HG02588 (cell line): ENCODE results near the gene ALX1.
A peak's percentile ranks its signal among the peaks of the same experiment; 100 is the strongest.

Experiments used
- ATAC-seq: cut with Tn5 transposase; IDR thresholded peaks from one replicate; pipeline ENCODE4 v1.9.1; 2021; ENCODE audit warnings: mild to moderate bottlenecking, moderate library complexity; ENCODE audit not compliant: unreplicated experiment

Gene ALX1

GRCh38 chr12:85280165-85280983 is at the start of gene ALX1:
Gene ALX1 (plus strand): TSS chr12:85280220. CDS start chr12:85280262, 42 bp downstream.
- peak; percentile 59 for ATAC-seq

DNA sequence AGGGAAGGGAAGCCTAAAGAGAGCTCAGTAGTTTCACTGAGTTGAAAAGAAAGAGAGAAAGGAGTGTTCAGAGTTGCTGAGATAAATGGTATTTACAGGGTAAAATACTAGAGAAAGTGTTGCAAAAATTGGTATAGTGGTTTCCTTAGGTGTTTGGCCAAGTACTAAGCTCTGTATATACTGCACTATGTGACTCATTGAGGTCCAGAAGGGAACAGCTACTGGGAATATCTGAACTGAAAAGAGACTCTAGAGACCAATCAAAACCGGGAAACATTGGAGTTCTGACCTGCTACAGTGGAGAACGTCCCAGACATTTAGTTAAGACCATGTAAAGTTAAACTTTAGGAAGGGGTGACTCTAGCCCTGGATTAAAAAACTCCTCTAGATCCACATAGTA is 42.7 kb upstream of the ALX1 start:
- ATAC-seq, result no peak

- no peak for ATAC-seq
Observed at GRCh38 chr12:85244561-85244960, 35.5 kb upstream of the ALX1 start.

DNA sequence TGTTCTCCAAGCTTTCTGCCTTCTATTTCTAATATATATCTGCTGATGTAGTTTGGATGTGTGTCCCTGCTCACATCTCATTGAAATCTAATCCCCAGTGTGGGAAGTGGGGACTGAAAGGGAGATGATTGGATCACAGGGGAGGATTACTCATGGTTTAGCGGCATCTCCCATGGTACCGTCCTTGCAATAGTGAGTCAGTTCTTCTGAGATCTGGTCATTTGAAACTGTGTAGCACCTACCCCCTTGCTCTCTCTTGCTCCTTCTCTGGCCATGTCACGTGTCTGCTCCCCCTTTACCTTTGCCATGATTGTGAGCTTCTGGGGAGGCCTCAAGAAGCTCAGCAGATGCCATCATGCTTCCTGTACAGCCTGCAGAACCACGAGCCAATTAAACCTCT is 26.2 kb upstream of the ALX1 start:
- ATAC-seq, result no peak

DNA sequence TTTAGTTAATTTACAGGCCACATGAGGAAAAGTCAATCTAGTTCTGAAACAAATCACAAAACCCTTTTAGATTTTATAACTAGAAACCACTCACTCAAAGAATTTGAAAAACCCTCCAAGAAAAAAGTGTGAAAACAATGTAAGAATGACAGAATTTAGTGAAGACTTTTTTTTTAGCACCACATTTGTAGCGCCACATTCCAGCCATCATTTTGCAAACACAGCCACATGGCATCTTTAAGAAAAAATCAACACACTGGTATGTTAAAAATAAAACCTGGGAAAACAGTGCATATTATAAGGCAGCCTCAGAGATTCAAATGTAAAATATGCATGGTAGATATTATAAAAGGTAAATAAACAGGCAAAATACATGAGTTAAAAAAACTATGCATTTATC is 22.3 kb upstream of the ALX1 start:
- ATAC-seq, result no peak

DNA sequence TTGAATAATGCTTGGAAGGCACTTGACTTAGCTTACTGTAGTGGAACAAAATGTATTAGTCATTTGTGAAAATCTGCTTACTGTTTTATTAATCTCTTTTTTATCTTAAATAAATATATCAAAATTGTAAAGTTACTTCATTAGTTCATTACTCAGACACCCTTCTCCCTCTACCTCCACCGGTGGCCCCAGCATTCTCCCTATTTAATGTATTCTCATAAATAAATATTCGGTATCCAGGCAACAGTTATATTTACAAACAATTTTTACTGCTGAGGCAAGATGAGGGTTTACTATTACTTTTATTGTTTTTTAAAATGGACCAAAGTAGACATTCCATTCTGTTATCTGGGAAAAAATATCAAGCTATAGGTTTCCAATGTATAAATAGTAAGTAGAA is 19.6 kb upstream of the ALX1 start:
- ATAC-seq, result no peak

DNA sequence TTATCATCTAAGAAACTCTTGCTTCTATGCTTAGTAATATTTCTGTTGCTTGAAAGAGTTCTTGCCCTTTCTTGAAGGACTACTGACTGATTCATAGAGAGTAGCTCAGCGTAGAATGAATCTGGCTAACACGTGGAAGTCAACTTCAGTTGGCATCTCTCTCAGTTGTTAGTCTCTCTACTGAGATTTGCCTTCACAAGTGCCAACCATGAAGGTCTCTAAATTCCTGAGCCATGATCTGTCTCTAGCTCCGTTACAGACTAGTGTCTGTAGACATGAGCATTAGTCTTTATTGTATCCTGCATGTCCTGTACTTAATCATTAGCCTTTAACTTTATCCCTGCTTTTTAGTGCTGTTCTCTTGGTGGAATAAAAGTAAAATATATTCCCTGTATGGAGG is 19.1 kb upstream of the ALX1 start:
- ATAC-seq, result no peak

- ATAC-seq, result no peak
Observed at GRCh38 chr12:85266356-85266755, 13.7 kb upstream of the ALX1 start.

GRCh38 chr12:85273381-85274314 is 6.4 kb upstream of the ALX1 start:
- peak; percentile 77 for ATAC-seq

GRCh38 chr12:85274315-85274651 is 5.7 kb upstream of the ALX1 start:
- ATAC-seq, result no peak

DNA sequence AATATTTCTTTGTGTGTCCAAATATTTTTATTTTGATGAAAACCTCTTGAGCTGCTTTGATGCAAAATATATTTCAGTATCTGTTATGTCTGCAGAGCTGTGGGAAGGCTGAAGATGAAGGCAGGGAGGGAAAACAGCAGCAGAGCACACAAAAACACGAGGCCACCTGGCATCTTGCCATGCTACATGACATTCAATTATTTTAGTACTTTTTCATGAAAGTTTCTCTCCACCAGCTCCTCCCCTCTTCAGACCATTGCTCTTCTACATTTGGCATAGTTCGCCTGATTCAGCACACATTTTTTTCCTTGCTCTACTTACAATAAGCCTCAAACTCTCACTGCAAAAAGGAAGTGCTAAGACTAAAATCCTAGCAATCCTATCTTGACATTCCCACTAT is 4.6 kb upstream of the ALX1 start:
- ATAC-seq, result no peak

DNA sequence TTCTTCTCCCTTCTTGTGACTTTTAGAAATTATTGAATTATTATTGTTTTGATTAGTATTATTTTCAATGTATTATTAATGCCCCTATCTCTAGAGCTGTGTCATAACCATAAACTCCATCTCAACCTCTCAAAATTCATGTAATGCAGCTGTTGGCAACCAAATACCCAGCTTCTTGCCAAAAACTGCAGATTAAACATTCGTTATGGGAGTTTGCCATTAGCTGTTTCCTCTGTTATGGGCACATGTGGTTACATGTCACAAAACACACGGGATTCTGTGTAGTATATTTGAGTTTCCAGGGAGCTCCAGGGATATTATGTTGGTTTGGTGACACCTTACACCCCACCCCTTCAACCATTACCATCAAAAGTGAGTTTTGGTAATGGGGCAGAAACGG is 2.8 kb upstream of the ALX1 start:
- no peak for ATAC-seq

GRCh38 chr12:85277900-85278597 is 2.0 kb upstream of the ALX1 start:
- no peak for ATAC-seq

GRCh38 chr12:85278598-85279448 is 1.2 kb upstream of the ALX1 start:
- no peak for ATAC-seq

- ATAC-seq, result no peak
Observed at GRCh38 chr12:85279449-85280164, 413 bp upstream of the ALX1 start.

DNA sequence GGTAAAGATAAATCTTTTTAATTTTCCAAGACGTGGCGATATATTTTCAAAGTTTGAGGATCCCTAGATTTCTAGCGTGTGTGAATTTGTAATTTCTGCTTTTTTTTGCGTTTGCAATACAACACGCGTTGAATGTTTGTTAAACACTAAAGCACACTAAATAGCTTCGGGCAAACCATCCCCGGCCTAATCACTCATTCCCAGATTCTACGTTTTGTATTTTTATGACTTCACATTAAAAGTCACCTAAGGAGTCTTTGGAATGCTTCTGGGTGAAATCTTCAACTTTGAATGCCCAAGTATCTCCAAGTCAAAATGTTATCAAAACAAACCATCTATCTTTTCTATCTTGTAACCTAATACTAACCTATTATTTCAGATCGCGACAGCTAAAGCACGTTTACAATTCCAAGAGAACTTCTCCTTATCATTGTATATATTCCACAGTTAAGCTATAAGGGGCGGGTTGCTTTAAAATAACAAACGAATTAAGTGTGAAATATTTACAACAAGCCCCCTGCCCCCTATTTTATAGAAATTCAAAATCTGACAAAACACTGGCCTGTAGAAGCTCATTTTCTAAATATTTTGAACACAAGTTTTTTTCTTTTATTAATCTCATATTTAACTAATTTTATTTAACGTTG is 1.1 kb downstream of the ALX1 start:
- ATAC-seq, result no peak

DNA sequence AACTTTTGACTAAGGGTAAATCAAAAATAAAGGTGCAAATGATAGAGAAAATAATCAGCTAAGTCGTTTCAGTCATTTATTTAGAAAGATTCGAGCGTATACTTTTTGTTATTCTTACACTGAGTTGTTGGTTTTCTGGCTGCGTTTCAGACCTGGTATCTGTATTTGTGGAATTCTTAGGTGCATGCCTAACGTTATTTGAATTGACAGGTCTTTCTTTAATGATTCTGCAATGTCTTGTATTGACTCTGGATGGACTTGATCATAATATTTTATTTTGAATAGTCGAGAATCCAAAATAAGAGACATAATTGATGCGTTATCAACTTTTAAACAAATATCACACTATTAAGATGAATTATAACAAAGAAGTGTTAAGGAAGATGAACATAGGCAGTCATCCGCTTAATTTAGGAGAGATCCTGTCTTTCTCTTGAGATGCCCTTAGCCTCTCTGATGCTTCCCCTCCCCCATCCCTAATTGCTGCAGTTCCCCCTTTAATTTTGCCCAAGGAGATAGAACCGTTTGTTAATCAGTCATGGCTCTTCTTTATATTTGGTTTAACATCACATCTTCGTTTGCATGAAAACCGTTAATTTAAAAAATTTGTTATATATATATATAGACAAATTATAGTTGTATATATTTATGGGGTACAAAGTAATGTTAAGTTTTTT is 1.8 kb downstream of the ALX1 start:
- no peak for ATAC-seq

DNA sequence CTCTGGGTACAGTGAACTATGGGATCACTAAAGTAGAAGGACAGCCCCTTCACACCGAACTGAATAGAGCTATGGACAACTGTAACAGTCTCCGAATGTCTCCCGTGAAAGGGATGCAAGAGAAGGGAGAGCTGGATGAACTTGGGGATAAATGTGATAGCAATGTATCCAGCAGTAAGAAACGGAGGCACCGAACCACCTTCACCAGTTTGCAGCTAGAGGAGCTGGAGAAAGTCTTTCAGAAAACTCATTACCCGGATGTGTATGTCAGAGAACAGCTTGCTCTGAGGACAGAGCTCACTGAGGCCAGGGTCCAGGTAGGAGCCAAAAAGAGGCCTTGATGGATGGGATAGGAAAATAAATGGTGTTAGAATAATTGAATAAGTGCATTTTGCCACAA is 3.5 kb downstream of the ALX1 start:
- no peak for ATAC-seq

DNA sequence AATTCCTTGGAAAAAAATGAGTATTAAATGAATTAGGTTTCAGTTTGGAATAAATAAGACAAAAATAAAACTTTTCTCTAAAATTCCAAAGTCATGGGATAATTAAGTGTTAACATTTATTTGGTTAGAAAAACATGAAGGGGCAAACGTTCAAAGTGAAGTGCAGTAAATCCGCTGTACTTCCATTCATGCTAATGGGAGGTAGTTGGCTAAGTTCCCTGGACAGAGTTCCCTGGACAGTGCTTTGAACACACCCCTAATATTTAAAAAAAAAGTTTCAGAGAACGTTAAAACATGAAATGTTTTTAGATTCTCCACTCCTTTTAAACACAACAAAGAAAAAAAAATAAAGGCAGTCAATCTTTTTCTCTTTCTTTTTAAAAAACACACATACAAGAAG is 16.3 kb downstream of the ALX1 start:
- no peak for ATAC-seq
